Kidney (tissue), 14 donors: ENCODE results near the gene GNAT2. TPM values are rescaled to one million over a fixed set of nuclear protein-coding genes. Genes with fewer than 3 reads are reported as not detected.

Experiments used
- DNase-seq, 5 donors: peaks; one replicate each; pipeline ENCODE4 v3.0.0-alpha.2; 2013 to 2020
- FAIRE-seq: peaks from 2 replicates; lab custom pipeline; 2012; peaks lifted over from hg19 to GRCh38; lab: Jason Lieb, UNC
- H3K27ac ChIP-seq, 2 donors: one replicate each; pipeline ENCODE4 v1.7.0; 2013; ENCODE audit warnings: low read depth in 2 of 2, low read length in 2 of 2, inconsistent platforms in 1 of 2
- H3K27me3 ChIP-seq: one replicate; pipeline ENCODE4 v1.7.1; 2013; ENCODE audit warnings: low read length, inconsistent platforms; ENCODE audit not compliant: control insufficient read depth, insufficient read depth
- H3K36me3 ChIP-seq, 3 donors: one replicate each; pipeline versions ENCODE4 v1.7.0 to v1.7.1; 2013; ENCODE audit warnings: low read length in 3 of 3, control low read depth in 1 of 3, inconsistent platforms in 1 of 3; ENCODE audit not compliant: insufficient read depth in 3 of 3, control insufficient read depth in 2 of 3
- H3K4me1 ChIP-seq, 3 donors: one replicate each; pipeline versions ENCODE4 v1.7.0 to v1.7.1; 2013; ENCODE audit warnings: low read length in 3 of 3, inconsistent platforms in 1 of 3, low read depth in 1 of 3; ENCODE audit not compliant: control insufficient read depth in 2 of 3, insufficient read depth in 2 of 3
- H3K4me3 ChIP-seq, 3 donors: one replicate each; pipeline versions ENCODE4 v1.7.0 to v1.8.1; 2013; ENCODE audit warnings: low read length in 3 of 3, control low read depth in 1 of 3, inconsistent platforms in 1 of 3
- H3K9ac ChIP-seq, 3 donors: one replicate each; pipeline versions ENCODE4 v1.7.0 to v1.7.1; 2013; ENCODE audit warnings: low read length in 3 of 3, control low read depth in 1 of 3, inconsistent platforms in 1 of 3
- H3K9me3 ChIP-seq, 3 donors: one replicate each; pipeline versions ENCODE4 v1.7.0 to v1.7.1; 2013; ENCODE audit warnings: low read length in 3 of 3, control low read depth in 1 of 3, inconsistent platforms in 1 of 3; ENCODE audit not compliant: control insufficient read depth in 2 of 3, insufficient read depth in 1 of 3
- intact Hi-C: fragments of 100-400 bp; cut with DNase I; formaldehyde crosslinking; loops from one replicate; pipeline ENCODE4 v1.11.1; 2022
- polyA plus RNA-seq: library from polyadenylated mRNA; stranded (reverse); fragments of 350-450 nt; fragmentation: Illumina TruSeq; extraction: RNeasy Lipid Tissue Mini Kit (QIAGEN cat#74804); gene quantifications from one replicate; pipeline ENCODE4 v1.2.3, GENCODE V29; 2014; ENCODE audit warnings: low read depth, low replicate concordance; ENCODE audit not compliant: insufficient read depth
- total RNA-seq: library from RNA; stranded (reverse); fragmentation: NEBNext Ultra II Directional; extraction: Animal tissue kit (Norgen Biotek cat#: 25700); gene quantifications from one replicate; pipeline ENCODE4 v1.2.1, GENCODE V29; 2021
- TF ChIP-seq, protein P1 (sequence below): IDR thresholded peaks from 3 replicates; pipeline ENCODE4 v1.5.1; 2012; ENCODE audit warnings: mild to moderate bottlenecking, moderate library complexity, borderline replicate concordance; ENCODE audit not compliant: insufficient read depth; ENCODE audit errors: extremely low read depth
- donor health status: control.
- donor health status: control.
- donor health status: control.
- donor health status: control.
- donor health status: control.
- donor health status: DM: yes; HTN: yes; CAD: no.
- donor health status: Normal renal cell carcinoma (clear cell type).

Gene GNAT2
- total and polyA plus RNA-seq, 2 donors from 2014 or later = not detected

DNA sequence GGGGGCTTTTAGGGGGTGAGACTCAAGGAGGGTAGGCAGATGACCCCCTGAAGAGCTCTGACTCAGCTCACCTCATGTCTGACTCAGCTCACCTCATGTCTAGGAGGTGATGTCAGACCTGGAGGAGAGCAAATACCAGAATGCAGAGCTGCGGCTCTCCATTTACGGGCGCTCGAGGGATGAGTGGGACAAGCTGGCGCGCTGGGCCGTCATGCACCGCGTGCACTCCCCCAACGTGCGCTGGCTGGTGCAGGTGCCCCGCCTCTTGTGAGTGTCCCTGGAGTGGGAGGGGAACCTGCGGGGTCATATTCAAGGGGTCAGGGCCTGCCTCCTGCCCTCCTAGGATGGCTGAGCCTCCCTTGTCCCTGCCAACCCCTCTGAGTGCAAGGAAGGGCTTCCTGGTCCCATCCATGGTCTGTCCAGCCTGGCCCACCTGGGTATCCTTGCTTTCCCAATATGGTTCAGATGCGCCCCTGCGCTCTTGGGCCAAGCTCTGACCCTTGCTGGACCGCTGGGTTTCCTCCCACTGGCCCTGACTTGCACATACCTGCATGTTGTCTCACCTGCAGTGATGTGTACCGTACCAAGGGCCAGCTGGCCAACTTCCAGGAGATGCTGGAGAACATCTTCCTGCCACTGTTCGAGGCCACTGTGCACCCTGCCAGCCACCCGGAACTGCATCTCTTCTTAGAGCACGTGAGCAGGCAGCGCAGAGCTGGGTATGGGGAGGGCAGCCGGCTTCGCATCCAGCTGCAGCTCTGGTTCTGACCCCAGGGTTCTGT lies 9.3 kb upstream of the GNAT2 start:
- Histone ChIP-seq H3K9ac (no peak overlapping the region), H3K9me3 (no peaks in the 10 kb centered on the region), H3K27ac (no peak overlapping the region), H3K27me3 (no peaks in the 10 kb centered on the region), H3K4me1 (peaks cover 0 to 2% (median 0%) of the 10 kb centered on the region in 3 donors), H3K36me3 (peaks cover 2 to 39% (median 17%) of the 10 kb centered on the region in 3 donors), H3K4me3 (no peak overlapping the region)
- TF ChIP-seq, protein P1, sequence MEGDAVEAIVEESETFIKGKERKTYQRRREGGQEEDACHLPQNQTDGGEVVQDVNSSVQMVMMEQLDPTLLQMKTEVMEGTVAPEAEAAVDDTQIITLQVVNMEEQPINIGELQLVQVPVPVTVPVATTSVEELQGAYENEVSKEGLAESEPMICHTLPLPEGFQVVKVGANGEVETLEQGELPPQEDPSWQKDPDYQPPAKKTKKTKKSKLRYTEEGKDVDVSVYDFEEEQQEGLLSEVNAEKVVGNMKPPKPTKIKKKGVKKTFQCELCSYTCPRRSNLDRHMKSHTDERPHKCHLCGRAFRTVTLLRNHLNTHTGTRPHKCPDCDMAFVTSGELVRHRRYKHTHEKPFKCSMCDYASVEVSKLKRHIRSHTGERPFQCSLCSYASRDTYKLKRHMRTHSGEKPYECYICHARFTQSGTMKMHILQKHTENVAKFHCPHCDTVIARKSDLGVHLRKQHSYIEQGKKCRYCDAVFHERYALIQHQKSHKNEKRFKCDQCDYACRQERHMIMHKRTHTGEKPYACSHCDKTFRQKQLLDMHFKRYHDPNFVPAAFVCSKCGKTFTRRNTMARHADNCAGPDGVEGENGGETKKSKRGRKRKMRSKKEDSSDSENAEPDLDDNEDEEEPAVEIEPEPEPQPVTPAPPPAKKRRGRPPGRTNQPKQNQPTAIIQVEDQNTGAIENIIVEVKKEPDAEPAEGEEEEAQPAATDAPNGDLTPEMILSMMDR = no peak
- FAIRE-seq = no peak
- DNase-seq = peak in 1 of 5 donors; percentile 66
- intact Hi-C loops = loop anchor here (10.0 kb wide), 1 partner anchor 94 kb away; the partner anchor contains the start of gene GPR61

DNA sequence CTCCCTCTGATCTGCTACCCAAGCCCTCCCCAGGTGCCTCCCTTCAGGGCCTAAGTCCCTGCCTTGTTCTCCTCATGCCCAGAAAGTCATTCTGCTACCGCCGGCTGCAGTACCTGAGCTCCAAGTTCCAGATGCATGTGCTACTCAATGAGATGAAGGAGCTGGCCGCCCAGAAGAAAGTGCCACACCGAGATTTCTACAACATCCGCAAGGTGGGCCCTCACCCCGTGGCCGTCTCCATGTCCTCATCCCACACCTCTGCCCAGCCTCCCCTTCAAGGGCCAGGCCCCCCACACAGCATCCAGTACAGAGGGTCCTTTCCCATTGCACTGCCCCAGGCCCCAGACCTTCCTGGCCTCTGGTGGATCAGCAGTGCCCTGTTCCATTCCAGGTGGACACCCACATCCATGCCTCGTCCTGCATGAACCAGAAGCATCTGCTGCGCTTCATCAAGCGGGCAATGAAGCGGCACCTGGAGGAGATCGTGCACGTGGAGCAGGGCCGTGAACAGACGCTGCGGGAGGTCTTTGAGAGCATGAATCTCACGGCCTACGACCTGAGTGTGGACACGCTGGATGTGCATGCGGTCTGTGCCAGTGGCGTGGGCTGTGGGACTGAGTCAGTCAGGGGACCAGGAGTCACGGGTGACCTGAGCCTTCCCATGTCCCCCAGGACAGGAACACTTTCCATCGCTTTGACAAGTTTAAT lies 8.4 kb upstream of the GNAT2 start:
- H3K27ac ChIP-seq = no peak overlapping the region
- H3K36me3 ChIP-seq = peaks cover 2 to 39% (median 17%) of the 10 kb centered on the region in 3 donors
- TF ChIP-seq, protein P1 = no peak
- H3K4me1 ChIP-seq = peaks cover 0 to 8% (median 0%) of the 10 kb centered on the region in 3 donors
- DNase-seq (no peak), FAIRE-seq (no peak)
- H3K9ac ChIP-seq = no peak overlapping the region
- no peak overlapping the region for H3K4me3 ChIP-seq
- intact Hi-C loops = loop anchor here (10.0 kb wide), 1 partner anchor 93 kb away; the partner anchor contains the start of gene GPR61
- no peaks in the 10 kb centered on the region for H3K27me3 ChIP-seq
- H3K9me3 ChIP-seq = no peaks in the 10 kb centered on the region

DNA sequence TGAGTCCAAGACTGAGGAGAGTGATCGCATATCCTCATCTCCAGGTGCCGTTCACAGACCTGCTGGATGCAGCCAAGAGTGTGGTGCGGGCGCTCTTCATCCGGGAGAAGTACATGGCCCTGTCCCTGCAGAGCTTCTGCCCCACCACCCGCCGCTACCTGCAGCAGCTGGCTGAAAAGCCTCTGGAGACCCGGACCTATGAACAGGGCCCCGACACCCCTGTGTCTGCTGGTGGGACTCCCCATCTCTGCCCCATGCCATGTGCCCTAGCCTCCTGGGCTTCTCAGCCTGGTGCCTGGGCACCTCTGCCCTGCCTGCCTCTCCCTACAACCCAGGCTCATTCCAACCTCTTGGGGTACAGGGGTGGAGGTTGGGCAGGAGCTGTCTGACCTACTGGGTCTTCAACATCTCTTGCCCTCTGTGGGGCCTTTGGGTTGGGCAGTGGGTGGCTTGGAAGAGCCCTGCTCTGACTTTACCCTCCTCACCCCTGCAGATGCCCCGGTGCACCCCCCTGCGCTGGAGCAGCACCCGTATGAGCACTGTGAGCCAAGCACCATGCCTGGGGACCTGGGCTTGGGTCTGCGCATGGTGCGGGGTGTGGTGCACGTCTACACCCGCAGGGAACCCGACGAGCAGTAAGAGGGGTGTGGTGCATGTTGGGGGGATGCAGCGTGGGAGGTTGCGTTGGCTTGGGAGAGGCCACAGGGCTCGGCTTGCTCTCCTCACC lies 7.4 kb upstream of the GNAT2 start:
- Histone ChIP-seq H3K9me3 (no peaks in the 10 kb centered on the region), H3K36me3 (peaks cover 2 to 39% (median 17%) of the 10 kb centered on the region in 3 donors), H3K27me3 (no peaks in the 10 kb centered on the region), H3K4me1 (peaks cover 0 to 16% (median 0%) of the 10 kb centered on the region in 3 donors), H3K27ac (no peak overlapping the region), H3K4me3 (no peak overlapping the region), H3K9ac (no peak overlapping the region)
- no peak for FAIRE-seq
- intact Hi-C loops = loop anchor here (10.0 kb wide), 1 partner anchor 92 kb away; the partner anchor contains the start of gene GPR61
- TF ChIP-seq, protein P1 = no peak
- no peak for DNase-seq
